ENCODE data around the gene KCNK7.

The KCNK7 gene

GRCh38 chr11:65585396-65586246, 10.0 kb downstream of the KCNK7 start:
- no peak for TF ChIP-seq ZNF8 (CRISPR knock-in tag; IDR thresholded peaks at IDR 0.05)
- TF ChIP-seq BACH2 (CRISPR knock-in tag; IDR thresholded peaks at IDR 0.05; ENCODE audit: borderline replicate concordance), result no peak
- TF ChIP-seq GLIS3 (CRISPR knock-in tag; IDR thresholded peaks at IDR 0.05), result no peak
- TF ChIP-seq CSRNP3 (CRISPR knock-in tag; IDR thresholded peaks at IDR 0.05), result no peak
- TF ChIP-seq ZFP30 (CRISPR knock-in tag; IDR thresholded peaks at IDR 0.05), result no peak
- no peak for TF ChIP-seq CREB5 (CRISPR knock-in tag; IDR thresholded peaks at IDR 0.05; ENCODE audit: low read depth)
- no peak for TF ChIP-seq ZNF565 (CRISPR knock-in tag; conservative IDR thresholded peaks at IDR 0.05; ENCODE audit: low read depth)
- TF ChIP-seq ARNTL (CRISPR knock-in tag; IDR thresholded peaks at IDR 0.05; ENCODE audit: borderline replicate concordance, low read depth), result no peak
- no peak for TF ChIP-seq ZC3H10 (CRISPR knock-in tag; IDR thresholded peaks at IDR 0.05)
- TF ChIP-seq TOX (CRISPR knock-in tag; IDR thresholded peaks at IDR 0.05; ENCODE audit: borderline replicate concordance), result no peak
- no peak for TF ChIP-seq ZFP3 (CRISPR knock-in tag; IDR thresholded peaks at IDR 0.05)
- TF ChIP-seq SNAI2 (CRISPR knock-in tag; IDR thresholded peaks at IDR 0.05), result no peak
- TF ChIP-seq CSDC2 (CRISPR knock-in tag; IDR thresholded peaks at IDR 0.05), result no peak
- no peak for TF ChIP-seq TSHZ2 (CRISPR knock-in tag; IDR thresholded peaks at IDR 0.05)
- no peak for TF ChIP-seq POU6F1 (CRISPR knock-in tag; IDR thresholded peaks at IDR 0.05; ENCODE audit: borderline replicate concordance, low read depth)
- TF ChIP-seq ISL1 (CRISPR knock-in tag; IDR thresholded peaks at IDR 0.05), result no peak
- TF ChIP-seq OSR1 (CRISPR knock-in tag; IDR thresholded peaks at IDR 0.05), result no peak
- TF ChIP-seq ESRRG (CRISPR knock-in tag; IDR thresholded peaks at IDR 0.05), result no peak
- ATAC-seq, result no peak

GRCh38 chr11:65584723-65585171, 10.9 kb downstream of the KCNK7 start:
- no peak for TF ChIP-seq CREB5 (CRISPR knock-in tag; IDR thresholded peaks at IDR 0.05; ENCODE audit: low read depth)
- TF ChIP-seq ZFP30 (CRISPR knock-in tag; IDR thresholded peaks at IDR 0.05), result no peak
- TF ChIP-seq ZNF565 (CRISPR knock-in tag; conservative IDR thresholded peaks at IDR 0.05; ENCODE audit: low read depth), result no peak
- TF ChIP-seq OSR1 (CRISPR knock-in tag; IDR thresholded peaks at IDR 0.05), result no peak
- no peak for TF ChIP-seq POU6F1 (CRISPR knock-in tag; IDR thresholded peaks at IDR 0.05; ENCODE audit: borderline replicate concordance, low read depth)
- TF ChIP-seq ZFP3 (CRISPR knock-in tag; IDR thresholded peaks at IDR 0.05), result no peak
- no peak for TF ChIP-seq PPARA (CRISPR knock-in tag; IDR thresholded peaks at IDR 0.05; ENCODE audit: borderline replicate concordance)
- no peak for TF ChIP-seq PATZ1 (CRISPR knock-in tag; IDR thresholded peaks at IDR 0.05; ENCODE audit: borderline replicate concordance)
- no peak for TF ChIP-seq CSDC2 (CRISPR knock-in tag; IDR thresholded peaks at IDR 0.05)
- no peak for TF ChIP-seq TSHZ2 (CRISPR knock-in tag; IDR thresholded peaks at IDR 0.05)
- TF ChIP-seq SNAI2 (CRISPR knock-in tag; IDR thresholded peaks at IDR 0.05), result no peak
- no peak for TF ChIP-seq CSRNP3 (CRISPR knock-in tag; IDR thresholded peaks at IDR 0.05)
- no peak for TF ChIP-seq ISL1 (CRISPR knock-in tag; IDR thresholded peaks at IDR 0.05)
- no peak for ATAC-seq

Measured in SK-N-SH treated with all-trans-retinoic acid at 6 μM for 48 hours (cell line).